Measurements from ENCODE around the gene MYH1. TPM values are rescaled to one million over a fixed set of nuclear protein-coding genes. Genes with fewer than 3 reads are reported as not detected.

MYH1 gene
- total RNA-seq, 1 experiment from 2014 or later, result not detected

- H2BK20ac ChIP-seq (ENCODE audit: low read depth, low read length, poor library complexity, severe bottlenecking), result no peak overlapping the region
- no peak overlapping the region for H3K23ac ChIP-seq (ENCODE audit: insufficient read length, low read depth, low read length)
- H3K4ac ChIP-seq (ENCODE audit: low read depth, low read length), result no peak overlapping the region
- no peak overlapping the region for H4K8ac ChIP-seq (replicated peaks; ENCODE audit: insufficient read length, low read depth, low read length)
- Mint-ChIP-seq H3K4me3 (no peak overlapping the region), H3K27me3 (ENCODE audit: low read depth) (no peaks in the 10 kb centered on the region), H3K27ac (no peak overlapping the region), H3K36me3 (ENCODE audit: insufficient read depth in 1 of 3, low read depth in 3 of 3) (peaks cover 0 to 3% (median 2%) of the 10 kb centered on the region in 3 experiments; a peak in 3 of 7 replicates), H3K4me1 (no peaks in the 10 kb centered on the region), H3K9me3 (peaks cover 3 to 4% of the 10 kb centered on the region in 2 experiments; a peak in 3 of 5 replicates)
- H3K23me2 ChIP-seq (ENCODE audit: insufficient read length, low read depth, low read length, poor library complexity, severe bottlenecking), result no peaks in the 10 kb centered on the region
- no peak overlapping the region for H2BK15ac ChIP-seq (ENCODE audit: low read depth, low read length)
- H3K56ac ChIP-seq (ENCODE audit: insufficient read length, low read depth, low read length), result no peak overlapping the region
- TF ChIP-seq CTCF (conservative IDR thresholded peaks at IDR 0.05), result no peak
- no peak overlapping the region for H2BK5ac ChIP-seq (ENCODE audit: insufficient read length, low read length)
- no peak for DNase-seq
- H2AFZ ChIP-seq (ENCODE audit: low read length), result no peak overlapping the region
- no peaks in the 10 kb centered on the region for H4K20me1 ChIP-seq (ENCODE audit: control insufficient read depth, insufficient read depth, insufficient read length)
- H2BK12ac ChIP-seq (ENCODE audit: insufficient read length, low read depth, low read length), result no peak overlapping the region
- H3T11ph ChIP-seq (ENCODE audit: low read length), result no peak overlapping the region
- H2BK120ac ChIP-seq (ENCODE audit: low read depth, low read length, poor library complexity, severe bottlenecking), result no peak overlapping the region
- no peak overlapping the region for H4K5ac ChIP-seq (ENCODE audit: insufficient read length, low read depth, low read length)
- no peak overlapping the region for H3K4me2 ChIP-seq (ENCODE audit: insufficient read depth, insufficient read length, low read length)
- H3K9ac ChIP-seq (ENCODE audit: extremely low read depth, insufficient read length, low read length), result no peak overlapping the region
- H3K79me1 ChIP-seq (ENCODE audit: insufficient read depth, low read depth, low read length, poor library complexity, severe bottlenecking), result no peaks in the 10 kb centered on the region
- no peak overlapping the region for H3K27ac ChIP-seq (ENCODE audit: insufficient read length, low read depth, low read length)
- H3K9me3 ChIP-seq (ENCODE audit: control insufficient read depth, low read depth, low read length), result no peaks in the 10 kb centered on the region
- no peak overlapping the region for H2AK5ac ChIP-seq (ENCODE audit: insufficient read length, low read length)
- no peaks in the 10 kb centered on the region for H3K79me2 ChIP-seq (ENCODE audit: insufficient read depth, low read length)
- no peaks in the 10 kb centered on the region for H3K4me1 ChIP-seq (ENCODE audit: insufficient read depth, low read length)
- no peak overlapping the region for H3K18ac ChIP-seq (ENCODE audit: insufficient read length, low read depth, low read length)
- no peaks in the 10 kb centered on the region for H3K27me3 ChIP-seq (ENCODE audit: insufficient read depth, low read length)
- H4K91ac ChIP-seq (ENCODE audit: insufficient read length, low read depth, low read length), result no peak overlapping the region
- WGBS (ENCODE audit: extremely low coverage, insufficient read length, low lambda C conversion rate), result no CpG with 5 or more reads among the region's 7 CpGs
- no peak overlapping the region for H3K14ac ChIP-seq (ENCODE audit: insufficient read depth, low read length)
Observed at GRCh38 chr17:10523064-10523463, 4.7 kb upstream of the MYH1 start.
